Esophagus muscularis mucosa (tissue), 4 donors: ENCODE data around the gene RAB19. TPM values are rescaled to one million over a fixed set of nuclear protein-coding genes. Genes with fewer than 3 reads are reported as not detected.

Source experiments
- DNase-seq: peaks from one replicate; pipeline ENCODE4 v3.0.0-alpha.2; 2017; ENCODE audit errors: extremely low spot score
- H3K27ac ChIP-seq, 4 donors: fragments of 200-600 bp; sonication (generic); replicated peaks in 1 of 4; 1 replicate in 3 of 4; 2 replicates in 1 of 4; pipeline ENCODE4 v1.5.1; 2016 to 2019; ENCODE audit warnings: mild to moderate bottlenecking in 1 of 4
- H3K27me3 ChIP-seq, 4 donors: fragments of 200-600 bp; sonication (generic); one replicate each; pipeline versions ENCODE4 v1.5.1 to v1.6.0; 2016 to 2019
- H3K36me3 ChIP-seq, 4 donors: fragments of 200-600 bp; sonication (generic); one replicate each; pipeline ENCODE4 v1.5.1; 2016 to 2019
- H3K4me1 ChIP-seq, 4 donors: fragments of 200-600 bp; sonication (generic); one replicate each; pipeline ENCODE4 v1.5.1; 2016 to 2019
- H3K4me3 ChIP-seq, 4 donors: fragments of 200-600 bp; sonication (generic); 1 replicate in 2 of 4; 2 replicates in 2 of 4; pipeline ENCODE4 v1.5.1; 2016 to 2019; ENCODE audit warnings: mild to moderate bottlenecking in 4 of 4, moderate library complexity in 1 of 4
- H3K9me3 ChIP-seq, 4 donors: fragments of 200-600 bp; sonication (generic); 1 replicate in 3 of 4; 2 replicates in 1 of 4; pipeline ENCODE4 v1.5.1; 2016 to 2019
- CTCF ChIP-seq, 3 experiments: fragments of 200-600 bp in 2 of 3; fragments of 450-650 bp in 1 of 3; sonication (generic) in 2 of 3; IDR thresholded peaks; one replicate each; pipeline ENCODE4 v1.5.1; 2017 to 2019; ENCODE audit warnings: antibody characterized with exemption in 3 of 3, mild to moderate bottlenecking in 2 of 3, moderate library complexity in 1 of 3
- EP300 ChIP-seq: sonication (generic); formaldehyde crosslinking; IDR thresholded peaks from one replicate; pipeline ENCODE4 v1.6.1; 2017; ENCODE audit warnings: antibody characterized with exemption
- POLR2A ChIP-seq: fragments of 450-650 bp; IDR thresholded peaks from one replicate; pipeline ENCODE4 v1.6.1; 2017; ENCODE audit warnings: antibody characterized with exemption, moderate library complexity, mild to moderate bottlenecking, low read depth
- POLR2AphosphoS5 ChIP-seq, 2 donors: sonication (generic); formaldehyde crosslinking; IDR thresholded peaks; one replicate each; pipeline ENCODE4 v1.6.1; 2017; ENCODE audit warnings: antibody characterized with exemption in 2 of 2
- WGBS: methylation state at CpG from one replicate; pipeline ENCODE4 v1.1.5; 2018; 5-methylcytosine and 5-hydroxymethylcytosine counted together
- intact Hi-C: fragments of 100-400 bp; cut with DNase I; formaldehyde crosslinking; loops from one replicate; pipeline ENCODE4 v1.15.1; 2023
- total RNA-seq, 4 donors: library from RNA; depleted of rRNA; stranded (reverse); fragments of >200 nt; gene quantifications; one replicate each; pipeline versions ENCODE4 v1.1.0 to v1.2.1, GENCODE V29; 2016

RAB19 gene
- total RNA-seq, 4 donors from 2014 or later, result not detected

- no peak overlapping the region for H3K27ac ChIP-seq
- H3K27me3 ChIP-seq, result no peaks in the 10 kb centered on the region
- H3K4me3 ChIP-seq, result no peak overlapping the region
- peaks cover 41 to 76% (median 72%) of the 10 kb centered on the region in 4 donors for H3K36me3 ChIP-seq
- no peaks in the 10 kb centered on the region for H3K9me3 ChIP-seq
- TF ChIP-seq CTCF (IDR thresholded peaks at IDR 0.05) (no peak), POLR2AphosphoS5 (IDR thresholded peaks at IDR 0.05) (no peak), EP300 (no peak), POLR2A (no peak)
- no peaks in the 10 kb centered on the region for H3K4me1 ChIP-seq
- no peak for DNase-seq
- intact Hi-C loops, result no loop called here
- 81% methylated on average over 8 of the region's 8 CpGs for WGBS
Observed at GRCh38 chr7:140454657-140455015, 50.8 kb downstream of the RAB19 start.

- Histone ChIP-seq H3K27me3 (no peaks in the 10 kb centered on the region), H3K36me3 (peaks cover 44 to 85% (median 76%) of the 10 kb centered on the region in 4 donors), H3K9me3 (no peaks in the 10 kb centered on the region), H3K4me1 (no peaks in the 10 kb centered on the region), H3K4me3 (no peak overlapping the region), H3K27ac (no peak overlapping the region)
- DNase-seq, result no peak
- intact Hi-C loops, result no loop called here
- no peak for TF ChIP-seq EP300
- no peak for TF ChIP-seq POLR2AphosphoS5 (IDR thresholded peaks at IDR 0.05)
- TF ChIP-seq POLR2A, result no peak
- no peak for TF ChIP-seq CTCF (IDR thresholded peaks at IDR 0.05)
- 65% methylated on average over 4 of the region's 4 CpGs for WGBS
Observed at GRCh38 chr7:140455743-140456142, 51.9 kb downstream of the RAB19 start.

- H3K36me3 ChIP-seq, result peaks cover 49 to 94% (median 83%) of the 10 kb centered on the region in 4 donors
- no peaks in the 10 kb centered on the region for H3K4me1 ChIP-seq
- DNase-seq, result no peak
- H3K27me3 ChIP-seq, result no peaks in the 10 kb centered on the region
- no peak overlapping the region for H3K27ac ChIP-seq
- WGBS, result 94% methylated on average over 9 of the region's 9 CpGs
- H3K4me3 ChIP-seq, result no peak overlapping the region
- intact Hi-C loops, result no loop called here
- H3K9me3 ChIP-seq, result no peaks in the 10 kb centered on the region
- TF ChIP-seq POLR2AphosphoS5 (IDR thresholded peaks at IDR 0.05), result no peak
- TF ChIP-seq EP300, result no peak
- no peak for TF ChIP-seq POLR2A
- no peak for TF ChIP-seq CTCF (IDR thresholded peaks at IDR 0.05)
Observed at GRCh38 chr7:140456551-140457051, 52.7 kb downstream of the RAB19 start.

- H3K27ac ChIP-seq, result no peak overlapping the region
- no peaks in the 10 kb centered on the region for H3K4me1 ChIP-seq
- TF ChIP-seq POLR2AphosphoS5 (IDR thresholded peaks at IDR 0.05) (no peak), CTCF (IDR thresholded peaks at IDR 0.05) (no peak), POLR2A (no peak), EP300 (no peak)
- H3K9me3 ChIP-seq, result no peaks in the 10 kb centered on the region
- WGBS, result 79% methylated on average over 3 of the region's 3 CpGs
- no peak for DNase-seq
- no peaks in the 10 kb centered on the region for H3K27me3 ChIP-seq
- intact Hi-C loops, result no loop called here
- H3K36me3 ChIP-seq, result peaks cover 50 to 95% (median 85%) of the 10 kb centered on the region in 4 donors
- no peak overlapping the region for H3K4me3 ChIP-seq
Observed at GRCh38 chr7:140458201-140458600, 54.3 kb downstream of the RAB19 start.

GRCh38 chr7:140458916-140459315, 55.1 kb downstream of the RAB19 start:
- no peak for DNase-seq
- Histone ChIP-seq H3K4me1 (no peaks in the 10 kb centered on the region), H3K36me3 (peaks cover 50 to 95% (median 84%) of the 10 kb centered on the region in 4 donors), H3K27me3 (no peaks in the 10 kb centered on the region), H3K9me3 (no peaks in the 10 kb centered on the region), H3K4me3 (no peak overlapping the region), H3K27ac (no peak overlapping the region)
- WGBS, result 87% methylated on average over 8 of the region's 8 CpGs
- intact Hi-C loops, result no loop called here
- TF ChIP-seq POLR2A (no peak), CTCF (IDR thresholded peaks at IDR 0.05) (no peak), POLR2AphosphoS5 (IDR thresholded peaks at IDR 0.05) (no peak), EP300 (no peak)
